ENCODE data around the gene CEP20.

DNA sequence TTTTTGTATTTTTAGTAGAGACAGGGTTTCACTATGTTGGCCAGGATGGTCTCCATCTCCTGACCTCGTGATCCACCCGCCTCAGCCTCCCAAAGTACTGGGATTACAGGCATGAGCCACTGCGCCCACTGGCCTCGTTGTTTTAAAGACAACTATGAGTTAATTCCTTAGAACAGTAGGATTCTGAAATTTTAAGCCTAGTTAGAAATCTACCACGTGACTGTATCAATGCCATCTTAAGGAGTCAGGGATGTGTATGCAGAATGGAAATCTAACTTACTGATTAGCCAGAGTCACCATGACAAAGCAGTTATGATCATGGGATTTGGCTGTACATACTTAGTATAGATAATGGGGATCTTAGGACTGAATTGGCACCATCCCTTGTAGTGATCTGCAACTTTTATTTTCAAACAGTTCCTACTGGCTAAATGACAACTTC, 2.8 kb downstream of the CEP20 start:
- no peak for TF ChIP-seq ZNF274 (IDR thresholded peaks at IDR 0.05; ENCODE audit: low read depth, low read length)
- TF ChIP-seq SUZ12 (IDR thresholded peaks at IDR 0.05; ENCODE audit: extremely low read depth, insufficient read depth, insufficient read length): no peak
- TF ChIP-seq YY1 (IDR thresholded peaks at IDR 0.05; ENCODE audit: insufficient read depth, insufficient read length): no peak

Data from NT2/D1 (cell line).